Osteoblast (primary cell): Measurements from ENCODE around the gene SUZ12. TPM values are rescaled to one million over a fixed set of nuclear protein-coding genes. Genes with fewer than 3 reads are reported as not detected.
A peak's percentile ranks its signal among the peaks of the same experiment; 100 is the strongest.

ENCODE experiments used
- DNase-seq: peaks from one replicate; pipeline ENCODE4 v3.0.0; 2011; ENCODE audit warnings: low spot score, mixed read lengths; ENCODE audit not compliant: insufficient read length; ENCODE audit errors: missing footprints
- H2AFZ ChIP-seq: 2 replicates; pipeline ENCODE4 v1.6.0; 2011; ENCODE audit warnings: mild to moderate bottlenecking, low read length
- H3K27ac ChIP-seq: 2 replicates; pipeline ENCODE4 v1.5.1; 2011; ENCODE audit warnings: mild to moderate bottlenecking, low read depth, low read length, moderate library complexity
- H3K27me3 ChIP-seq: 2 replicates; pipeline ENCODE4 v1.6.0; 2012; ENCODE audit warnings: mild to moderate bottlenecking, control low read depth, inconsistent platforms, low read length, moderate library complexity; ENCODE audit not compliant: insufficient read depth
- H3K36me3 ChIP-seq: 2 replicates; pipeline ENCODE4 v1.5.1; 2011; ENCODE audit warnings: mild to moderate bottlenecking, low read length, control low read depth, moderate library complexity; ENCODE audit not compliant: insufficient read depth
- H3K4me1 ChIP-seq: 2 replicates; pipeline ENCODE4 v1.5.1; 2011; ENCODE audit warnings: mild to moderate bottlenecking, low read length, control low read depth, moderate library complexity; ENCODE audit not compliant: insufficient read depth
- H3K4me2 ChIP-seq: 2 replicates; pipeline ENCODE4 v1.6.0; 2011; ENCODE audit warnings: mild to moderate bottlenecking, low read length; ENCODE audit not compliant: insufficient read depth
- H3K4me3 ChIP-seq: fragments of 200-600 bp; sonication (generic); 3 replicates; pipeline ENCODE4 v1.5.1; 2012; ENCODE audit warnings: mild to moderate bottlenecking, low read length, inconsistent platforms; ENCODE audit not compliant: insufficient read depth
- H3K79me2 ChIP-seq: 2 replicates; pipeline ENCODE4 v1.6.0; 2012; ENCODE audit warnings: mild to moderate bottlenecking, low read length, control low read depth, inconsistent platforms; ENCODE audit not compliant: insufficient read depth
- H3K9me3 ChIP-seq: 2 replicates; pipeline ENCODE4 v1.5.1; 2011; ENCODE audit warnings: low read depth, low read length, control low read depth
- H4K20me1 ChIP-seq: 2 replicates; pipeline ENCODE4 v1.6.0; 2012; ENCODE audit warnings: mild to moderate bottlenecking, low read length, control low read depth; ENCODE audit not compliant: insufficient read depth
- total RNA-seq: library from RNA; depleted of rRNA; stranded (reverse); fragments of >200 nt; gene quantifications from 2 replicates; pipeline ENCODE4 v1.2.3, GENCODE V29; 2012
- TF ChIP-seq, protein P1 (sequence below): IDR thresholded peaks from 2 replicates; pipeline ENCODE4 v1.5.1; 2011; ENCODE audit warnings: mild to moderate bottlenecking, low read depth, low read length, moderate library complexity; ENCODE audit errors: extremely low read depth

The SUZ12 gene
- total RNA-seq, 1 donor: 22.1 TPM

DNA sequence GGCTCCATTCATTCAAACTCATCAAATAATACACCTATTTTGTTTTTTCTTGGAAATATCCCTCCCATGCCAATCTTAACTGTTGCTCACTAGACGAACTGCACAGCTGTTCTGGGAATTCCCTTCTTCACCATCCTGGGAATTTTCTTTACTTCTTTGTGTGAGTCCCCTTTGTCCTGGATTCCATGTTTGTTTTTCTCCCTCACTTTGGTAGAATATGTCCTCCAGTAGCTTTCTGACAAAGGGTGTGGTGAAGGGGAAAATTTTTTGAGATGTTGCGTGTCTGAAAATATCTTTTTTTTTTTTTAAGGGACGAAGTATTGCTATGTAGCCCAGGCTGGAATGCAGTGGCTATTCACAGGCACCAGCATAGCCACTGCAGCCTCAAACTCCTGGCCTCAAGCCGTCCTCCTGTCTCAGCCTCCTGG, 18.1 kb upstream of the SUZ12 start:
- peak overlapping the region; percentile 35 for H2AFZ ChIP-seq

DNA sequence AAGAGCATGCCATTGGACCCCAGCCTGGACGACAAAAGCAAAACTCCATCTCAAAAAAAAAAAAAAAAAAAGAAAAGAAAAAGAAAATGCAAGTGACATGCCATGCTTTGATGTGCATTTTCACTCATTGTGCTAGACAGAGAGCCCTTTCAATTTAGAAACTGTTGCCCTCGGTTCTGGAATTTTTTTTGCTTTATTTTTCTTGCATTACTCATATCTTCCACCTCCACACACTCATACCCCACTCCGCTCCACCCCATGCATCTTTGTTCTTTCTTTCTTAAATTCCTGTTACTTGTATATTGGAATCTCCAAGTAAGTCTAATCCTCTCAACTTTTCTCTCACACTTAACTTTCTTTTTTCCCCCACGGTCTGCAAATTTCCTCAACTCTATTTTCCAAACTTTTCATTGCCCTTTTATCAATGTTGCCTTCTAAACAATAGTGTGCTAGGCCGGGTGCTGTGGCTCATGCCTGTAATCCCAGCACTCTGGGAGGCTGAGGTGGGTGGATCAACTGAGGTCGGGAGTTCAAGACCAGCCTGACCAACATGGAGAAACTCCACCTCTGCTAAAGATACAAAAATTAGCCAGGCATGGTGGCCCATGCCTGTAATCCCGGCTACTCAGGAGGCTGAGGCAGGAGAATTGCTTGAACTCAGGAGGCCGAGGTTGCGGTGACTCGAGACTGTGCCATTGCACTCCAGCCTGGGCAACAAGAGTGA, 16.8 kb upstream of the SUZ12 start:
- Histone ChIP-seq H3K27me3 (no peaks in the 10 kb centered on the region), H3K9me3 (no peaks in the 10 kb centered on the region), H3K4me1 (peaks cover 13% of the 10 kb centered on the region), H4K20me1 (no peaks in the 10 kb centered on the region), H3K79me2 (no peaks in the 10 kb centered on the region), H3K4me3 (no peak overlapping the region), H2AFZ (peak overlapping the region; percentile 54), H3K4me2 (peak overlapping the region; percentile 58), H3K27ac (peak overlapping the region; percentile 57), H3K36me3 (no peaks in the 10 kb centered on the region)
- TF ChIP-seq, protein P1, sequence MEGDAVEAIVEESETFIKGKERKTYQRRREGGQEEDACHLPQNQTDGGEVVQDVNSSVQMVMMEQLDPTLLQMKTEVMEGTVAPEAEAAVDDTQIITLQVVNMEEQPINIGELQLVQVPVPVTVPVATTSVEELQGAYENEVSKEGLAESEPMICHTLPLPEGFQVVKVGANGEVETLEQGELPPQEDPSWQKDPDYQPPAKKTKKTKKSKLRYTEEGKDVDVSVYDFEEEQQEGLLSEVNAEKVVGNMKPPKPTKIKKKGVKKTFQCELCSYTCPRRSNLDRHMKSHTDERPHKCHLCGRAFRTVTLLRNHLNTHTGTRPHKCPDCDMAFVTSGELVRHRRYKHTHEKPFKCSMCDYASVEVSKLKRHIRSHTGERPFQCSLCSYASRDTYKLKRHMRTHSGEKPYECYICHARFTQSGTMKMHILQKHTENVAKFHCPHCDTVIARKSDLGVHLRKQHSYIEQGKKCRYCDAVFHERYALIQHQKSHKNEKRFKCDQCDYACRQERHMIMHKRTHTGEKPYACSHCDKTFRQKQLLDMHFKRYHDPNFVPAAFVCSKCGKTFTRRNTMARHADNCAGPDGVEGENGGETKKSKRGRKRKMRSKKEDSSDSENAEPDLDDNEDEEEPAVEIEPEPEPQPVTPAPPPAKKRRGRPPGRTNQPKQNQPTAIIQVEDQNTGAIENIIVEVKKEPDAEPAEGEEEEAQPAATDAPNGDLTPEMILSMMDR: no peak
- DNase-seq: peak; percentile 97

More for the DNA sequence above, 18.1 kb upstream of the SUZ12 start:
- H3K27me3 ChIP-seq: no peaks in the 10 kb centered on the region
- no peaks in the 10 kb centered on the region for H3K79me2 ChIP-seq
- TF ChIP-seq, protein P1: no peak
- DNase-seq: peak; percentile 37
- no peaks in the 10 kb centered on the region for H3K36me3 ChIP-seq
- H3K4me3 ChIP-seq: no peak overlapping the region
- no peak overlapping the region for H3K4me2 ChIP-seq
- no peak overlapping the region for H3K27ac ChIP-seq
- no peaks in the 10 kb centered on the region for H3K9me3 ChIP-seq
- H4K20me1 ChIP-seq: no peaks in the 10 kb centered on the region
- H3K4me1 ChIP-seq: peaks cover 13% of the 10 kb centered on the region

DNA sequence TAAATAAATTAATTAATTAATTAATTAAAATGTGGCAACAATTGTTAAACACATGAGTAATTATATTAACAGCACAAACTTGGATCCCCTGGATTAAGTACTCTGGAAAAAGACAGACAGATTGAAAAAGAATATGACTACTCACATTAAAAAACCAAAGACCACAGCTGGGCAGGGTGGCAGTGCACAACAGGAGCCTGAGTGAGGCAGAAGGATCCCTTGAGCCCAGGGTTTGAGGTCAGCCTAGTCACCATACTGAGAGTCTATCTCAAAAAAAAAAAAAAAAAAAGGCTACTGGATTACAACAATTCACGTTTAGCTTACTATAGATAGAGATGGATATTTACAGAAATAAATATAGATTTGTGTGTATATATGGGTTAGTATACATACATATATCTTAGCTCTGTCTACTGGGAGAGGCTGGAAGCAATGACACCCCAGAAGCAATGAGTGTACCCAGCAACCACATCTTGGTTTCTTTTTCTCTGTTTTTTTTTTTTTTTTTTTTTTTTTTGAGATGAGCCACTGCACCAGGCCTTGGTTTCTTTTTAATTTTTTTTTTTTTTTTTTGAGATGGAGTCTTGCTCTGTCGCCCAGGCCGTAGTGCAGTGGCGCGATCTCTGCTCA, 10.6 kb upstream of the SUZ12 start:
- TF ChIP-seq, protein P1: no peak
- H2AFZ ChIP-seq: no peak overlapping the region
- H3K79me2 ChIP-seq: no peaks in the 10 kb centered on the region
- H3K27ac ChIP-seq: no peak overlapping the region
- no peaks in the 10 kb centered on the region for H3K27me3 ChIP-seq
- H4K20me1 ChIP-seq: no peaks in the 10 kb centered on the region
- DNase-seq: no peak
- no peaks in the 10 kb centered on the region for H3K36me3 ChIP-seq
- no peaks in the 10 kb centered on the region for H3K4me1 ChIP-seq
- H3K4me3 ChIP-seq: no peak overlapping the region
- no peak overlapping the region for H3K4me2 ChIP-seq
- H3K9me3 ChIP-seq: no peaks in the 10 kb centered on the region

DNA sequence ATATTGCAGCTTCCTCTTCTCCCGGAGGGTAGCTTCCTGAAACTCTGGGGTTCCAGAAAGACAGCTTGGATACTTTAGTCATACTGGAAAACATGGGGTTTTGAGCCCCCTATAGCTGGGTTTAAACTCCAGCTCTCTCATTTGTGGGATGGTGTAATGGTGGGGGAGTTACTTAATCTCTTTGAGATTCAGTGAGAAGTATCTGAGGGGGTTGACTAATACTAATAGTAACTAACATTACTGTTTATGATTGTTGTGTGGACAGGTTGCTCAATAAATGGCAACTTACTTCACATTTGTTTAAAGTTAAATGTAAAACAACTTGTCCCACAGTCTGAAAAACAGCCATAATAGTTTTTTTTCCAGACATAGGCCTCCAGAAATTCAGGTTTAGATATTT, 5.1 kb upstream of the SUZ12 start:
- H3K9me3 ChIP-seq: no peaks in the 10 kb centered on the region
- TF ChIP-seq, protein P1: no peak
- H3K27me3 ChIP-seq: no peaks in the 10 kb centered on the region
- no peaks in the 10 kb centered on the region for H3K36me3 ChIP-seq
- H3K4me2 ChIP-seq: no peak overlapping the region
- H3K27ac ChIP-seq: no peak overlapping the region
- H3K4me1 ChIP-seq: no peaks in the 10 kb centered on the region
- peak overlapping the region; percentile 44 for H2AFZ ChIP-seq
- no peaks in the 10 kb centered on the region for H3K79me2 ChIP-seq
- H4K20me1 ChIP-seq: no peaks in the 10 kb centered on the region
- DNase-seq: peak; percentile 36
- no peak overlapping the region for H3K4me3 ChIP-seq
